Measurements from ENCODE around the gene ANKS1B.
"Not testable (repeated sequence)": the region's sequence is repeated elsewhere in the genome, so short reads cannot be mapped to it uniquely, and the experiment has no call there.

The ANKS1B gene

DNA sequence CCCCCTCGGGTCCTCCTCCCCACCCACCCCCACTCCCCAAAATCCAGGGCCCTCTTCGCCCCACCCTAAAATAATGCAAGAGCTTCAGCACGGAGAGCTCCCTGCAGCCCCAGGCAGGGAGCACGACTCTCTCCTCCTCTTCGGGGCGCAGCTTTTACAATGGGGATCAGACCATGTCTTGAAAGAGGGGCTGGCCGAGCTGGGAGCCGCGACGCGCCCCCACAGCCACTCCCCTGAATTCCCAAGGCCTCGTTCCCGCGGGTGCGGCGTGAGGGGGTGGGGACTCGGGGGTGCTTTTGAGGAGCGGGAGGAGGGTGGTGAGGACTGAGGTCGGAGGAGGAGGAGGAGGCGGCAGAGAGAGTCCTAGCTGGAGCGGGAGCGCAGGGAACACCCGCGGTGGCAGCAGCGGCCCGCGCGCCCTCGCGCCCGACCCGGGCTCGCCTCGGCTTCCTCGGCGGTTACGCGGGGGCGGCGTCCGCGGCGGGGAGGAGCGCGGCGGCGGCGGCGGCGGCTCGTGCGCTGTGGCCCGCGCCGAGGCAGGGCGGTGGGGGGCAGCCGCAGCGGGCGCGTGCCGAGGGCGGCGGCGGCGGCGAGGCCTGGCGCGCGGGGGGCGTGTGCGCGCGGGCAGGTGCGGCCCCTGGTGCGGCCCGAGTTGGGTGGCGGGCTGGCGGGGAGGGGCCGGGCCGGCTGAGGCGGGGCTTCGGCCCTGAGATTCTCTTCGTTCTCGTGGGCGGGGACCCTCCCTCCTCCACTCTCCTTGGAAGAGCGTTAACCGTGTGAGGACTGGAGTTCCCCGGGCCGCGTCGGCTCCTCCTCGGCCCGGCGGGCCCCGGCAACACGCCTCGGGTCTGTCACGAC lies at the start of gene ANKS1B:
Gene ANKS1B, minus strand, starts transcription at position 666 of the 858 bp plus-strand sequence. CDS start 699 bp downstream, outside the sequence.
- peak; percentile 32 for DNase-seq (ENCODE audit: low spot score)

GRCh38 chr12:100031836-100032235 lies 47.1 kb upstream of the ANKS1B start:
- DNase-seq (ENCODE audit: low spot score): peak; percentile 3

DNA sequence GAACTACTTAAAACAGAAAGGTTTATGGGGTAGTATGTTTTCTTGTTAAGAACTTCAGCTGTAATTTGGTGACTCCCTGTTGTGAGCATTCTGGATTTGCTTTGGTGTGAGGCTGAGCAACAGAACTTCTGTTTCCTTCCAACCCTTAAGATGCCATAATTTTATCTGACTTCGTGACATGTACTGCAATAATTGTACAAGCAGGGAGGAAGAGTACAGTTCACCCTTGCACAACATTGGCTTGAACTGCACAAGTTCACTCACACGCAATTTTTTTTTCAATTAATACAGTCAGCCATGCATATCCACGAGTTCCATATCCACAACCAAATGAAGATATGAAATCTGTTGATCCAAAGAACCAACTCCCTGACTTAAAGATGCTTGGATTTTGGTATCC lies 42.9 kb upstream of the ANKS1B start:
- no peak for DNase-seq (ENCODE audit: low spot score)

DNA sequence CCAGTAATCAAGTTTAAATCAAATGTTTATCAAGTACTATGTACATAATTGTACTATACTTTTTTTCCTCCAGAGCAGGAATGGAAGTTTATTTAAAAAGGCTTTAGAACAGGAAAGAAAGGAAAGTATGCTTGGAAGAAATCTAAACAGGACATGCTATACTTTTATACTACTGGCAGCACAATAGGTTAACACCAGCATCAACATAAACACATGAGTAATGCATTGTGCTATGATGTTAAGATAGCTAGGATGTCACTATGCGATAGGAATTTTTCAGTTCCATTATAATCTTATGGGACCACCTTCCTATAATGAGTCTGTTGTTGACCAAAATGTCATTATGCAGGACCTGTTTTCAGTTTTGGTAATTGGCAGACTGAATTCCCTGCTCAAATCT lies 41.5 kb upstream of the ANKS1B start:
- DNase-seq (ENCODE audit: low spot score): no peak

DNA sequence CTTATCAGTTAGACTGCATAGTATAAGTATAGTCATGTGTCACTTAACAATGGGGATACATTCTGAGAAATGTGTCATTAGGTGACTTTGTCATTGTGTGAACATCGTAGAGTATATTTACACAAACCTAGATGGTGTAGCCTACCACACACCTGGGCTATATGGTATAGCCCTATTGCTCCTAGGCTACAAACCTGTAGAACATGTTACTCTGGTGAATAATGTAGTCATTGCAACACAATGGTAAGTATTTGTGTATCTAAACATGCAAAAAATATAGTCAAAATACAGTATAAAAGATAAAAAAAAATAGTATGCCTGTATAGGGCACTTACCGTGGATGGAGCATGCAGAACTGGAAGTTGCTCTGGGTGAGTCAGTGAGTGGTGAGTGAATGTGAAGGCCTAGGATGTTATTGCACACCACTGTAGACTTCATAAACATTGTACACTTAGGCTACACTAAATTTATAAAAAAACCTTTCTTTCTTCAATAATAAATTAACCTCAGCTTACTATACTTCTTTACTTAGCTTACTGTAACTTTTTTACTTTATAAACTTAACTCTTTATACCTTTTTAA lies 40.3 kb upstream of the ANKS1B start:
- no peak for DNase-seq (ENCODE audit: low spot score)

- DNase-seq (ENCODE audit: low spot score): peak; percentile 6
Observed at GRCh38 chr12:100020370-100020769, 35.6 kb upstream of the ANKS1B start.

- DNase-seq (ENCODE audit: low spot score): no peak
Observed at GRCh38 chr12:100017056-100017455, 32.3 kb upstream of the ANKS1B start.

GRCh38 chr12:100016304-100016703 lies 31.6 kb upstream of the ANKS1B start:
- not testable (repeated sequence) for DNase-seq (ENCODE audit: low spot score)

DNA sequence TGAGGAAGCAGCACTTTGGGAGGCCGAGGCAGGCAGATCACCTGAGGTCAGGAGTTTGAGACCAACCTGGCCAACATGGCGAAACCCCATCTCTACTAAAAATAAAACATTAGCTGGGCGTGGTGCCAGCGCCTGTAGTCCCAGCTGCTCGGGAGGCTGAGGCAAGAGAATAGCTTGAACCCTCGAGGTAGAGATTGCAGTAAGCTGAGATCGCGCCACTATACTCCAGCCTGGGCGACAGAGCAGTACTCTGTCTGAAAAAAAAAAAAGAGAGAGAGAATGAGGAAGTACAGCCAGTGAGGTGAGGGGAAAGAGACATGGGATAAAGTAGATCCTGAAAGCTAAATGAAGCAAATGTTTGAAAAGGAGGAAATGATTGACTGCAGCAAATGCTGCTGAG lies 21.1 kb upstream of the ANKS1B start:
- DNase-seq (ENCODE audit: low spot score): not testable (repeated sequence)

DNA sequence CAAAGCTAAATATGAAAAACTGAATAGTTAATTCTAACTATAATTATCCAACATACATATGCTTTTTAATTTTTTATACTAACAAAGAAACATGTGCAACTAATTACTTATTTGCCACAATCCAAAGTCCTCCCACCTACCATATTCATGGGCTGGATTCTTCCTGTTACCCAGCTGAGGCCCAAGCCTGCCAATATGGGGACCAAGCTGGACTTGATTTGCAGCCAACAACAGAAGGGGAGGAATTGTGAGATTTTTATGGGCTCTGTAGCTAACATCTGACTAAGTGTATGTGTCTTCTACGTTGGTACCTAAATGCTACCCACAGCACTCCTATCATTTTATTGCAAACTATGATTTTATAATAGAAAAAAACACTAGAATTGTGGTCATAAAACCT lies 13.1 kb upstream of the ANKS1B start:
- no peak for DNase-seq (ENCODE audit: low spot score)

DNA sequence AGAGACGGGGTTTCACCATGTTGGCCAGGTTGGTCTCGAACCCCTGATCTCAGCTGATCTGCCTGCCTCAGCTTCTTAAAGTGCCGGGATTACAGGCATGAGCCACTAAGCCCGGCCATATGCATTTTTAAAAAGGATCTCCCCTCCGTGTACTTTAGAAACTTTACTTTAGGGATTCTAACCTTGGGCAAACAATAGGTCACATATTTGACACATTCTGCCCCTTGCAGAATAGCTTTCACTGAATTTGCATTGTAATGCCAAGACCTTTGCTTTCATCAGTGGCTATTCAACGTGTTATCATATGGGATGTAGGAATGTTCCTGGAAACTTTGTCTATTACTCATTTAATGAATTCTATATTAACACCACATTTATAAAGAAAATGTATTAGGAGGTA lies 11.4 kb upstream of the ANKS1B start:
- DNase-seq (ENCODE audit: low spot score): no peak

DNA sequence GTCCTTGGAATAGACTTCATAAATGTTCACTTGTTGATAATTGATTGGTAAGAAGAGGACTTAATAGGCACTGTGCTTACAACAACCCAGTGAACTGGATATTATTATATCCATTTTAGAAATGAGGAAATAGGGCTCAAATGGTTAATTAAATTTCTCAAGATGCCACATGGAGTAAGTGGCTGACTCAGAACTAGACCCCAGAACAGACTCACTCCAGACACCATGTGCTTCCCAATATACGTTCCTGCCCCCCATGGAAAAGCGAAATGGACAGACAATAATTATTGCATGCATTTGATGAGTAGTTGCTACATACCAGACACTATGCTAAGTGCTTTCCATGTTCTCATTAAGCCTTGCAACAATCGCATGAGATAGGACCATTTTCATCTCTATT lies 895 bp upstream of the ANKS1B start:
- DNase-seq (ENCODE audit: low spot score): no peak

DNA sequence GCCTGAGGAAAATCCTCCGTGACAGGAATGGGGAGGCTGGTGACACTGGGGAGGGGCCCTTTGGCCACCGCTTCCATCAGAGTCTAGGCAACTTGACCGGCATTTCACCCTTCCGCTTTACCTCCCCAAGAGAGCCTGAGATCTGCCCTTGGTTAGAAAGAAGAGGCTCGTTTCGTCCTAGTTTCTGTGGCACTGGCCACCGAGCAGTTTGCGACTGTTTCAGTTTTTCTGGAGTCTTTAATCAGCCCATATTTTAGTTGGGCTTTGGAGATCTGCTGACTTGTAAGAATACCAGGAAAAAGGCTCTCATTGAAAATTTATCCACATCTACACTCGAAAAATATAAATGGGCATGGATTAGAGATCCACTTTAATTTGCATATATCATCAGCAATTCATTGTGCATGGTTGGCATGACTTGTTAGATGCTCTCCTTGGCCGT lies 414 bp upstream of the ANKS1B start:
- DNase-seq (ENCODE audit: low spot score): peak; percentile 7

DNA sequence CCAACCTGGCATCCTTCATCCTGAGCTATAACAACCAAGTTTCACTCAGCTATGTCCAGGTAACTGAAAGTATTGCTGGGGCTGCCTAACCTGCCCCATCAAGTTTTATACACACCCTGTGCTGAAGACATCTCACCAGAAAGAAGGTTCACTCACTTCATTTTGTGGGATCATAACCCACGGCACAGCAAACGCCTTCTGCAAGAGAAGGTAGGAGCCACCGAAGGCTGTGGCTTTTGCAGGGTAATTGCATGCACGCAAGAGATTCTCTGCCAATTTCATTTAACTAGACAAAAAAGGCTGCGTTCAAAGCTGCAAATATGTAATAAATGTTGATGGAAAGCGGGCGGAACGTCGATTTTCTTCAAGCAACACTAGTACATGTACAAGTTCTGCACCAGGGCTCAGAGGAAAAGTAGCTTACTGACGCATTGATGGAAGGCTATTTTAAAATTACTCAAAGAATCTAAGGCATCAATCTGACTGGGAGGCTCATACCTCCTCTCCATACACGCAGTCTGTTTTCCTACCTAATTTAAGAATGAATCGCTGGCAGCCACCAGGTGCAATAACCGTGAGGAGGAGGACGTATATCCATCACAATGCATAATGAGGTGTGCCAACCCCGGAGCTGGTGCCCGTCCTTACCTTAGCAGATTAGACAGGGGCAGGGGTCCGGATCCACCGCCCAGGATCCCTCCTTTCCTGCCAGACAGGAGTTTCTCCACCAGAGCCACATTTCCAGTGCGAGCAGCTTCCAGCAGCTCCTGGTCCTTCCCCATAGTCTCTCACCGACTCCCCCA lies 1.1 kb downstream of the ANKS1B start:
- DNase-seq (ENCODE audit: low spot score): no peak

GRCh38 chr12:99981639-99982190 lies 3.0 kb downstream of the ANKS1B start:
- no peak for DNase-seq (ENCODE audit: low spot score)

- DNase-seq (ENCODE audit: low spot score): no peak
Observed at GRCh38 chr12:99979471-99979870, 5.3 kb downstream of the ANKS1B start.

DNA sequence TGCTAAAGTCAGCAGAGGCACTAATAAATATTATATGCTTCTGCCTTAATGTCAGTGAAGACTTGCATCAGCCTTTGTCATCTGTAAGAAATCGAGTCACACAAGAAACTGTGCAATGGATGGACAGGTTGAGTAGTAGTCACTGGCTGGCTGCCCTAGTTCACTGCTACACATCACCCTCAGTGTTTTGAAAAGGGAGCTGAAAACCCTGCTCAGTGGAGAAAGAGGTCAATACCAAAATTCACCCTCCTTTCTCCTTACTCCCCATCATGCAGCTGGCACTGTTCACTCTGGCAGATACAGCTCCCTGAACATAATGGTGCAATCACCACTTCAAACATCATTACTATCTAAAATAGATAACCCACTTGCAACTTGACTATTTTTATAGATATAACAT lies 6.6 kb downstream of the ANKS1B start:
- no peak for DNase-seq (ENCODE audit: low spot score)

DNA sequence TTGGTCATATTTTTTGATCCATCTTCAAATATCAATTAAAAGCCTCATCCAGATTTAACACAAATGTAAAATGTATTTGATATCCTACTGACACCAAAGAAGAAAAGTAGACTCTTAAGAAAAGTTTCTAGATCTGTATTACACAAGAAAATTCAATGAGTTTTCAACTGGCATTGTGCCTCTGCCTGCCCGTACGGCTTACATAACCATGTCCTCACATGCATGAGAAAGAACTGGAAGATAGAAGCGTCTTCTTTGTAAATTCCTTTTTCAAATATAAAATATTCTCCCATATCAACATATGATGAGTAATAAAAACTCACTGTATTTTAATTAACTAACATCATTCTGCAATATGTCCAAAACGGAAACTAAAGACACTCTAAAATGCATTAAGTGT lies 7.2 kb downstream of the ANKS1B start:
- no peak for DNase-seq (ENCODE audit: low spot score)

- no peak for DNase-seq (ENCODE audit: low spot score)
Observed at GRCh38 chr12:99976762-99977161, 8.0 kb downstream of the ANKS1B start.

DNA sequence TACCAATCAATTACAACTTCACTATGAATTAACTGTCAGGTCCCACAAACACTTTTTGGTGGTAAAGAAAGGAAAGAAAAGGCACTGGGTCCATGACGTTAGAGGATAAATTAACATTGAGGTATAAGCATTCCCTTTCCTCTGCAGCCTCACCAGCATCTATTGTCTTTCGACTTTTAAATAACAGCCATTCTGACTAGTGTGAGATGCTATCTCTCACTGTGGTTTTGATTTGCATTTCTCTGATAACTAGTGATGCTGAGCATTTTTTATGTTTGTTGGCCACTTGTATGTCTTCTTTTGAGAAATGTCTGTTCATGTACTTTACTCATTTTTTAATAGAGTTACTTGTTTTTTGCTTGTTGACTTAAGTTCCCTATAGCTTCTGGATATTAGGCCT lies 9.4 kb downstream of the ANKS1B start:
- DNase-seq (ENCODE audit: low spot score): no peak

DNA sequence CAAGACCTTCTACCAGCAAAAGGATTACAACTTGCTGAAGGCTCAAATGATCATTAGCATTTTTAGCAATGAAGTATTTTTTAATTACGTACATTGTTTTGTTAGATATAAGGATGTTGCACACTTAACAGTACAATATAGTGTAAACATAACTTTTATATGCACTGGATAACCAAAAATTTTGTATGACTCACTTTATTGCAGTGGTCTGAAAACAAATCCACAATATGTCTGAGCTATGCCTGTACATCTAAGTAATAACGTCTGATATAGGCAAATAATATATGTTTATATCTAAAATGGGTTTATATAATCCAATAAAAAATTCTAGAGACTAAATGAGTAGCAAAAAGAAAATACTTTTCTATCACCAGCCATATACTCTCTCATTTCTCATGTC lies 10.6 kb downstream of the ANKS1B start:
- no peak for DNase-seq (ENCODE audit: low spot score)

GRCh38 chr12:99966429-99966828 lies 18.3 kb downstream of the ANKS1B start:
- DNase-seq (ENCODE audit: low spot score): no peak
